Measurements from ENCODE around the gene KCNK15. TPM values are rescaled to one million over a fixed set of nuclear protein-coding genes. Genes with fewer than 3 reads are reported as not detected.

KCNK15 gene
- total and polyA plus RNA-seq, 9 donors = 0.13 to 0.58 (median 0.36) TPM; not detected in 2

- WGBS (ENCODE audit: insufficient coverage) = 40% methylated on average over 2 of the region's 8 CpGs
- no peak for DNase-seq
- Histone ChIP-seq H3K4me3 (ENCODE audit: low read length) (no peak overlapping the region), H3K4me1 (ENCODE audit: control insufficient read depth, insufficient read depth, low read length) (peaks cover 34% of the 10 kb centered on the region), H3K9me3 (replicated peaks; ENCODE audit: control insufficient read depth, low read depth, low read length) (no peaks in the 10 kb centered on the region), H3K27me3 (ENCODE audit: control insufficient read depth, insufficient read depth, low read length) (no peaks in the 10 kb centered on the region), H3K27ac (ENCODE audit: low read length) (no peak overlapping the region), H3K36me3 (ENCODE audit: control insufficient read depth, insufficient read depth, low read length) (no peaks in the 10 kb centered on the region)
These were observed 54.9 kb downstream of the KCNK15 start for GRCh38 chr20:44800391-44801046.

Other genes starting within 250 kb of the KCNK15 start
- gene SERINC3, start 223.8 kb upstream of the KCNK15 start, total RNA-seq = 27.5 TPM
- 10 to 100 TPM; 41.3 to 50.0 (median 44.8) TPM for gene SERINC3, start 223.8 kb upstream of the KCNK15 start, polyA plus RNA-seq (ENCODE audit: insufficient read depth in 1 of 8, insufficient read length in 8 of 8, low replicate concordance in 1 of 8)
- gene PKIG, start 163.3 kb upstream of the KCNK15 start, total RNA-seq = 48.2 TPM
- gene PKIG, start 163.3 kb upstream of the KCNK15 start, polyA plus RNA-seq (ENCODE audit: insufficient read depth in 1 of 8, insufficient read length in 8 of 8, low replicate concordance in 1 of 8) = 10 to 100 TPM; 40.5 to 53.3 (median 44.4) TPM
- 4.0 TPM for gene ADA, start 94.2 kb upstream of the KCNK15 start, total RNA-seq
- 1 to 10 TPM; 5.1 to 9.1 (median 6.7) TPM for gene ADA, start 94.2 kb upstream of the KCNK15 start, polyA plus RNA-seq (ENCODE audit: insufficient read depth in 1 of 8, insufficient read length in 8 of 8, low replicate concordance in 1 of 8)
- 0.18 TPM for gene CCN5, start 30.5 kb upstream of the KCNK15 start, total RNA-seq
- under 1 TPM in 7 of 8 donors, not detected in 1; 0.07 to 0.32 (median 0.11) TPM for gene CCN5, start 30.5 kb upstream of the KCNK15 start, polyA plus RNA-seq (ENCODE audit: insufficient read depth in 1 of 8, insufficient read length in 8 of 8, low replicate concordance in 1 of 8)
- 5.7 TPM for gene RIMS4, start 64.7 kb downstream of the KCNK15 start, total RNA-seq
- 10 to 100 TPM in 5 of 8 donors, 1 to 10 TPM in 3; 7.4 to 13.2 (median 10.1) TPM for gene RIMS4, start 64.7 kb downstream of the KCNK15 start, polyA plus RNA-seq (ENCODE audit: insufficient read depth in 1 of 8, insufficient read length in 8 of 8, low replicate concordance in 1 of 8)
- gene YWHAB, start 139.8 kb downstream of the KCNK15 start, total RNA-seq = 62.7 TPM
- 100 to 1,000 TPM in 7 of 8 donors, 10 to 100 TPM in 1; 85.3 to 129 (median 108) TPM for gene YWHAB, start 139.8 kb downstream of the KCNK15 start, polyA plus RNA-seq (ENCODE audit: insufficient read depth in 1 of 8, insufficient read length in 8 of 8, low replicate concordance in 1 of 8)
- 5.3 TPM for gene PABPC1L, start 164.2 kb downstream of the KCNK15 start, total RNA-seq
- 10 to 100 TPM in 7 of 8 donors, 1 to 10 TPM in 1; 7.9 to 28.1 (median 16.5) TPM for gene PABPC1L, start 164.2 kb downstream of the KCNK15 start, polyA plus RNA-seq (ENCODE audit: insufficient read depth in 1 of 8, insufficient read length in 8 of 8, low replicate concordance in 1 of 8)
- 9.7 TPM for gene TOMM34, start 214.5 kb downstream of the KCNK15 start, total RNA-seq
- gene TOMM34, start 214.5 kb downstream of the KCNK15 start, polyA plus RNA-seq (ENCODE audit: insufficient read depth in 1 of 8, insufficient read length in 8 of 8, low replicate concordance in 1 of 8) = 10 to 100 TPM; 12.4 to 17.9 (median 14.8) TPM
- 11.2 TPM for gene STK4, start 220.6 kb downstream of the KCNK15 start, total RNA-seq
- 10 to 100 TPM in 1 of 8 donors, 1 to 10 TPM in 7; 7.7 to 11.7 (median 8.7) TPM for gene STK4, start 220.6 kb downstream of the KCNK15 start, polyA plus RNA-seq (ENCODE audit: insufficient read depth in 1 of 8, insufficient read length in 8 of 8, low replicate concordance in 1 of 8)

All from muscle of leg (tissue), 11 donors.